SK-N-MC (cell line): ENCODE results near the gene ANKRD40CL.
"Not testable (repeated sequence)": the region's sequence is repeated elsewhere in the genome, so short reads cannot be mapped to it uniquely, and the experiment has no call there.

Experiments used
- DNase-seq: peaks from one replicate; pipeline ENCODE4 v3.0.0-alpha.2; 2011; ENCODE audit warnings: low read depth, low spot score
- H3K27ac ChIP-seq: fragments of 200-600 bp; sonication (generic); 2 replicates; pipeline ENCODE4 v1.5.1; 2016; ENCODE audit warnings: mixed run types
- H3K36me3 ChIP-seq: fragments of 200-600 bp; sonication (generic); 2 replicates; pipeline ENCODE4 v1.6.1; 2017; ENCODE audit warnings: antibody characterized with exemption, low read length, mixed read lengths; ENCODE audit not compliant: insufficient read depth
- H3K4me3 ChIP-seq: fragments of 200-600 bp; sonication (generic); 2 replicates; pipeline ENCODE4 v1.5.1; 2016
- H3K9ac ChIP-seq: fragments of 200-600 bp; sonication (generic); 2 replicates; pipeline ENCODE4 v1.8.0; 2017; ENCODE audit warnings: mixed run types, mixed read lengths; ENCODE audit not compliant: insufficient read length
- H3K9me3 ChIP-seq: fragments of 200-600 bp; sonication (generic); 2 replicates; pipeline ENCODE4 v1.6.1; 2017; ENCODE audit warnings: low read depth, mild to moderate bottlenecking, antibody characterized with exemption, low read length, moderate library complexity, mixed read lengths
- EZH2 ChIP-seq: fragments of 200-600 bp; sonication (generic); IDR thresholded peaks from one replicate; pipeline ENCODE4 v1.6.1; 2017; ENCODE audit warnings: antibody characterized with exemption
- FOXP2 ChIP-seq: optimal IDR thresholded peaks from 2 replicates; pipeline ENCODE3; 2011; ENCODE audit warnings: mild to moderate bottlenecking, moderate library complexity; ENCODE audit not compliant: insufficient read depth; ENCODE audit errors: extremely low read length, control extremely low read depth
- POLR2AphosphoS5 ChIP-seq: IDR thresholded peaks from 2 replicates; pipeline ENCODE4 v1.6.1; 2012; ENCODE audit warnings: mild to moderate bottlenecking, low read depth, low read length, borderline replicate concordance

ANKRD40CL gene

DNA sequence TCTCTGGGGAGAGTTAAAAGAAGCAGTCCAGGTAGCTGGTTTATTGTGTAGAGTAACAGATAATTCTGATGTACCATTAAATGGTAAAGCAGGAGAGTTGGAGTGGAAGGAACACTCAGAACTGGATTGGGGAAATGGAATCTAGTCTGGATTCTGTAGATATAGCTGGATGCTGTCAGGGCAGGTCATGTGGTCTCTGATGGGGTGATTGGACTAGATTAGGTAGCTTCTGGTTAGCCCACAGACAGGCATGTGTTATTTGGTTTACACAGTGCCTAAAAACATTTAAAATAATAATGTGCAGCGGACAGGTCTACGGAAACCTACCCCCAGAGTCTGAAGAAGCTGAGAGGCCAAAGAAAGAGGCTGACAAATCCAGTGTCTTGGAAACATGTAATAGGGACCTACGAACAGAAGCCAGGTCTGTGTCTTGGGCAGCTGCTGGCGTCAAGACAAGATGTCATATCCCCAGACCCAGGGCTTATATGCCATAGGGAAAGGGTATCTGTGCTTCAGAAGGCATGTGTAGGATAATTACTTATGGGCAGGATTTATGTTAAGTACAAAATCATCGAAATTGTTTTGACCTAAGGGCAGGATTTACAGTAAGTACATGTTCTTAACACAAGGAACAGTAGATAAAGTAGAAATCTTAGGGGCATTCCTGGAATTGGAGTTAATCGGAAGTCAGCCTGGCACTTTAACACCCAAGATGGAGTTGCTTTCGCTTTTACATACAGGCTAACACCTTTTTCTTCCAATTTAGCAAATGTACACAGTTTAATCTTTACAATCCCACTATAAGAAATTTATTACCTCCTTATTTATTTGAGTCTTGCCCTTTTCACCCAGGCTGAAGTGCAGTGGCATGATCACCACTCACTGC lies 35.5 kb downstream of the ANKRD40CL start:
- Histone ChIP-seq H3K9me3 (no peaks in the 10 kb centered on the region), H3K9ac (no peak overlapping the region), H3K27ac (0 out of 2 replicates have a peak overlapping the region, but pooled peaks have one; percentile 19), H3K4me3 (no peak overlapping the region), H3K36me3 (peaks cover 9% of the 10 kb centered on the region)
- TF ChIP-seq EZH2 (no peak), FOXP2 (no peak), POLR2AphosphoS5 (no peak)
- no peak for DNase-seq

DNA sequence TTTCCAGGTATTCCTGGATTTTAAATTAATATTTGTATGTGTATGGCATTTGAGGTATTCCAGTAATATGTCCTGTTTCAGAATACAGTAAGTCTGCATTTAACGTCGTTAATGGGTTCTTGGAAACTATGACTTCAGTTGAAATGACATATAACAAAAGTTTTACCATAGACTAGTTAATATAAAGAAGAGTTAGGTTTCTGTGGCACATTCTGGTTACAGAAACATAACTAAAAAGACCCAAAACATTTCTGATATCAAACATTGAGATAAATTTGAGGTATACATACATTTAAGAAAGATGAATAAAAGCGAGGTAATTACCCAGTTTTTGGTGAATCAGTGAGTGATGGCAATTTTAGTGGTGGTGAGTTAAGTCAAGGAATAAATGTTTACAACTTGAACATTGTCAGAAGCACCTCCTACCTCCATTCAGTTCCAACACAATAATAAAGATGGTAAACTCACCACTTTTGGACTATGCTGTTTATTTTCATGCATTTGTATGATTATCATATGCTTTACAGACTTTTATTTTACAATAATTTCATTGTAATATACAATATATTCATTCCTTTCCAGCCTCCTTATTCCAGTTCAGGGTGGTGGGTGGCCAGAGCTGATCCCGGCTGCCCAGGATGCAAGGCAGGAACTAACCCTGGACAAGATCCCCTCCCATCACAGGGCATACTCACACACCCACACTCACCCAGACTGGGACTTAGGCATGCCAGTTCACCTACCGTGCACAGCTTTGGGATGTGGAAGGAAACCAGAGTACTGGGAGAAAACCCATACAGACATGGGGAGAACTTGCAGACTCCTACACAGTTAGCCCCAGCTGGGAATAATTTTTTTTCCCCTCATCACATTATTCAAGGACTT lies 38.2 kb downstream of the ANKRD40CL start:
- Histone ChIP-seq H3K36me3 (peaks cover 16% of the 10 kb centered on the region), H3K27ac (peak overlapping the region; percentile 25; the same call in 1 of the 2 replicates), H3K9me3 (no peaks in the 10 kb centered on the region), H3K4me3 (no peak overlapping the region), H3K9ac (no peak overlapping the region)
- no peak for TF ChIP-seq EZH2
- no peak for TF ChIP-seq FOXP2
- no peak for TF ChIP-seq POLR2AphosphoS5
- DNase-seq: no peak

DNA sequence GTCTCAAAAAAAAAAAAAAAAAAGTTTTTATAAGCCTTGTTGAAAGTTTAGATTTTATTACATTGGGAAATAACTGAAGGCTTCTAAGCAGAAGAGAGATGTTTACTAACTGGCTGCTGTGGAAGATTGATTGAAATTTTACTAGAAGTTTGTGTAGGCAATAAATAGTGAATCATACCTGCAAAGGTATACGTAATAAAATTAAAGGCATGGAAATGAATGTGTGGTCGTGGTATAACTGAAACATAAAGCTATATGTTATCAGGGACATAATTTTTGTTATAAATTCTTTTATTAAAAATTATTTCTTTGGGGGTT lies 39.2 kb downstream of the ANKRD40CL start:
- H3K9me3 ChIP-seq: no peaks in the 10 kb centered on the region
- peaks cover 26% of the 10 kb centered on the region for H3K36me3 ChIP-seq
- TF ChIP-seq FOXP2 (no peak), EZH2 (no peak), POLR2AphosphoS5 (no peak)
- H3K27ac ChIP-seq: no peak overlapping the region
- DNase-seq: no peak
- no peak overlapping the region for H3K9ac ChIP-seq
- H3K4me3 ChIP-seq: no peak overlapping the region

DNA sequence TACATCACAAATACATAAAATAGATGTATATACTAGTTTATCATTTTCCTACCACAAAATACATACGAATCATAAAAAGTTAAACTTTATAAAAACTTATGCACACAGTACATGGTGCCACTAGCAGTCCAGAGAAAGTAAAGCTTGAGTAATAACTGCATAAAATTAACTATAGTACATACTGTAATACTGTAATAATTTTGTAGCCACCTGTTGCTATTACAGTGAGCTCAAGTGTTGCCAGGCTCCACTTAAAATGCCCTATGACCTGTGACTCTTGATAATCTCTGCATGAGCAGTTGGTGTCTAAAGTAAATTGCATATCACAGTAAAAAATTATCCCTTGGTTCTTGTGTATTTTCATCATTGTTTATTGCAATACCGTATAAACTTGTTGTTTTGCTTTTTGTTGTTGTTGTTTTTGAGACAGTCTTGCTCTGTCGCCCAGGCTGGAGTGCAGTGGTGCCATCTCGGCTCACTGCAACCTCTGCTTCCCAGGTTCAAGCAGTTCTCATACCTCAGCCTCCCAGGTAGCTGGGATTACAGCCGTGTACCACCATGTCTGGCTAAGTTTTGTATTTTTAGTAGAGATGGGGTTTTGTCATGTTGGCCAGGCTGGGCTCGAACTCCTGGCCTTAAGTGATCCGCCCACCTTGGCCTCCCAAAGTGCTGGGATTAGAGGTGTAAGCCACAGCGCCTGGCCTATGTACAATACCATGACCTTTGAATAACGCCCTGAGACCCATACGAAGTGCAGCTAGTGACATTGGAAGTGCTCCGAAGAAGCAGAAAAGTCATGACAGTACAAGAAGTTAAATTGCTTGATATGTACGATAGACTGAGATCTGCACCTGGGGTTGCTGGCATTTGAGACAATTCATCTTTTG lies 41.3 kb downstream of the ANKRD40CL start:
- no peak for TF ChIP-seq EZH2
- no peak for TF ChIP-seq FOXP2
- no peak for TF ChIP-seq POLR2AphosphoS5

DNA sequence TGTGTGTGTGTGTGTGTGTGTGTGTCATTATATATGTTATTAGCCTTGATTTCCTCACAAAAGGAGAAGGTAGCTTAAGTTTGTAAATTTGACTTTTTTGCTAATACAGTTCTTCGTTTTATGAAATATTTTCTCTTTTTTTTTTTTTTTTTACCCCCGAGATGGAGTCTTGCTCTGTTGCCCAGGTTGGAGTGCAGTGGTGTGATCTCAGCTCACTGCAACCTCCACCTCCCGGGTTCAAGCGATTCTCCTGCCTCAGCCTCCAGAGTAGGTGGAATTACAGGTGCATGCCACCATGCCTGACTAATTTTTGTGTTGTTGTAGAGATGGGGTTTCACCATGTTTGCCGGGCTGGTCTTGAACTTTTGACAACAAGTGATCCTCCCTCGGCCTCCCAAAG lies 42.7 kb downstream of the ANKRD40CL start:
- H3K36me3 ChIP-seq: peaks cover 47% of the 10 kb centered on the region
- not testable (repeated sequence) for H3K9ac ChIP-seq, H3K4me3 ChIP-seq, H3K27ac ChIP-seq, H3K9me3 ChIP-seq, DNase-seq

More for the DNA sequence above, 41.3 kb downstream of the ANKRD40CL start:
- Histone ChIP-seq H3K9me3 (no peaks in the 10 kb centered on the region), H3K4me3 (no peak overlapping the region), H3K36me3 (peaks cover 43% of the 10 kb centered on the region), H3K27ac (no peak overlapping the region), H3K9ac (no peak overlapping the region)
- DNase-seq: no peak

DNA sequence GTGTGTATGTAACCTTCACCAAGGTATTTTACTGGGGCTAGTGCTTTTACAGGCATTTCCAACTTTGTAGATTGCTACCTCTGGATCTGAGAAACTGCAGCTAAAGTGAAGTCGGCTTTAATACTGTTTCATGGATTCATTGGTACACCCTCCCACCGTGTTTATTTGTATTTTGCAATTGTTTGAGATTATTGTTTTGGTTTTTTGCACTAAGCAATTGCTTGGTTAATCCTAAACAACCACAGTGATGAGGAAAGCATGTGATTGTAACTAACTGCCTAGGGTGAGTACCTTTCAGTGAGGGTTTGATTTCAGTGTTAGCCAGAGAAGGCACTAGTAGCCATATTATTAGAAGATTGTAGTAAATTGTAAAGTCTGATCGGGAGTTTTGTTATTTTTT lies 44.6 kb downstream of the ANKRD40CL start:
- Histone ChIP-seq H3K4me3 (peak overlapping the region; percentile 14), H3K9ac (peak overlapping the region; percentile 45), H3K9me3 (no peaks in the 10 kb centered on the region)

DNA sequence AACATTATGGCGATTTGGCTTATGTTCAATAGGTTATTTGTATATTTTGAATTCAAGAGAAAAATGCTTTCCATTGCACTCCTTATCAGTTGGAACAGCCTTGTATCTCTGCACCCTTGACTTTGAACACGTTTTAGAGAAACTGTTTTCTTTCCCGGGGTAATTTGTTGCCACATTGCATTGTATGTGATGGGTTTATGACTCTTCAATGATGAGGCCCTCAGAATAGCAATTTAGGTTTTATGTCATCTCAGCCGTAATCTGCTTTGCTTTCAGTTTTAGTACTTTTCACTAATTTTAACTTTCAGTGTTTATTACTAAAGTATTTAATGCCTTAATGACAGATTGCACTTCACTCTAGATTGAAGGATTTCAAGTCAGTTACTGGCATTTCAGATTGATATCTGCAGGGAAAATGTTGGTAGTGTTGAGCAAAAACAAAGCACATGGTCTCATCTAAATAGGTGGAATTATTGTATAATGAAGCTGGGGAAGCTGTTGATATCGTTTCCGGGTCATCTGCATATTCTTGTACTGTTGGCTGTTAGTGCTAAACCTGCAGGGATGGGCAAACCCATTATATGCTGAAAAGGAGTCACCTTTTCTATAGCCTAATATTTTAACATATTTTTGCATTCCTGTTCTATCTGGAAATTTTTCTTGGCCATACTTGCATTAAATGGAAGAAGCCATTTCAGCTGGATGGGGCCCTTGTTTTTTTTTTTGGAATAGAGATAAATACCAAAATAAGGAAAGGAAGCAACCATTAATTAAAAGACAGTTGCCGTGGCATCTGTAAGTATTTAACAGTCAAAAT lies 45.9 kb downstream of the ANKRD40CL start:
- no peak for DNase-seq
- H3K36me3 ChIP-seq: peaks cover 42% of the 10 kb centered on the region
- H3K9me3 ChIP-seq: no peaks in the 10 kb centered on the region
- H3K9ac ChIP-seq: peak overlapping the region; percentile 98
- peak overlapping the region; percentile 27; the same call in 1 of the 2 replicates for H3K27ac ChIP-seq
- TF ChIP-seq POLR2AphosphoS5 (no peak), FOXP2 (no peak), EZH2 (no peak)
- peak overlapping the region; percentile 97 for H3K4me3 ChIP-seq

More for the DNA sequence above, 44.6 kb downstream of the ANKRD40CL start:
- TF ChIP-seq EZH2 (no peak), FOXP2 (no peak), POLR2AphosphoS5 (no peak)
- DNase-seq: no peak
- H3K36me3 ChIP-seq: peaks cover 42% of the 10 kb centered on the region
- H3K27ac ChIP-seq: no peak overlapping the region
